Posterior vena cava (tissue), 2 donors: Measurements from ENCODE around the gene QSOX2. TPM values are rescaled to one million over a fixed set of nuclear protein-coding genes. Genes with fewer than 3 reads are reported as not detected.

Experiments used
- DNase-seq: peaks from one replicate; pipeline ENCODE4 v3.0.0-alpha.2; 2020; ENCODE audit warnings: low spot score
- intact Hi-C, 2 donors: fragments of 100-400 bp; cut with DNase I; formaldehyde crosslinking; loops; one replicate each; pipeline versions ENCODE4 v1.14.1 to v1.14.2; 2022 to 2023
- total RNA-seq, 2 donors: library from RNA; stranded (reverse); fragmentation: NEBNext Ultra II Directional; extraction: Animal tissue kit (Norgen Biotek cat#: 25700); gene quantifications; one replicate each; pipeline ENCODE4 v1.2.1, GENCODE V29; 2021
- donor health status: DM: yes; HTN: yes; CAD: no.
- donor health status: DM: yes; HTN: yes; CAD: no.

QSOX2 gene
- total RNA-seq, 2 donors from 2014 or later, result 5.8 to 6.6 TPM

- no peak for DNase-seq
- intact Hi-C loops, result no loop called here
Measured at GRCh38 chr9:136255896-136256890, 10.6 kb upstream of the QSOX2 start.

DNA sequence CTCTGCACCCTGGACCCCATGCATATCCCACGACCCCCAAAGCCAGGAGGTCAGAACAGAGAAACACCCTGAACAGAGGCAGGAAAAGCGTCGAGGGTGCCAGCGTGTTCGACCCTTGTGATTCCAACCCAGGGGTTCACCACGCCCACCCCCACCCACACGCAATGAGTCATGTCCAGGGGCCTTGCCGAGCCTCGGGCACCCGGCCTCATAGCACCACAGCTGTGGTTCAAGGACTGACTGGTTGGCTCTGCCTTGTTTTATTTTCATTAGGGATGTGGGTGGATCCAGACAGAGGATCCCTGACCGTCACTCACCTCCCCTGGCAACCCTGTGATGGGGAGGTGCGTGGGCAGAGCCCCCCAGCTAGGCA is 9.5 kb upstream of the QSOX2 start:
- intact Hi-C loops, result no loop called here
- no peak for DNase-seq

DNA sequence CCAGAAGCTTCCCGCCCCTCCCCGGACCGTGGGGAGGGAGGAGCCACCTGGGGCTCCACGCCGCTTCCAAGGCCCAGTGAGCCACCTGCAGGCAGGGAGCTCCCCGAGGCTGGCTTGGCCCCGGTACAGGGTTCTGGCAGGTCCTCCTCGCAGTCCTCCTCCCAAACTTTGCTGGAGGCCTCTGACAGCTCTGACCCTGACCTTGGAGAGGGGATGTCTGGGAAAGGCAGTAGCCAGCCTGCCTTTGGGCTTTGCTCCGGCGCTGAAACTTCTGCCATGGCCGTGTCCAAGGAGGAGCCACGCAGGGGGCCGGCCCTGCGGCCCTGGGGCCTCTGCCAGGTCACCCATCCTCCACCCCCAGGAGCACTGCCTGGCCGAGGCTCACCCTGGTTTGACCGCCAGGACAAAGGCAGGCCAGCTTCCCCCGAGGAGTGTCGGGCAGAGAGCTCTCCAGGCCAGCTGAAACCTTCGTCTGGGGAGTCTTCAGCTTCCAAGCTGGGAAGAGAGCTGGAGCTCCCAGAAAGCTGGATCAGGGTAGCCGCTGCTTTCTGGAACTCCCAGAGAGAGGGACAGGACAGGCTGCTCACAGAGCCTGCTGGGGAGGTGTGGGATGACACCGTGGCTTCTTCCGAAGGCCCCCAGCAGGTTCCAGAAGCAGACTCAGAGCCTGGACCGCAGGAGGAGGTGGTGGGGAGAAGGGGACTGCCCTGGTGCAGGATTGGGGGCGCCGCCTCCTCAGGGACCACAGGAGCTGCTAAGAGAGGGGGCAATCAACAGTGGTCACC is 9.0 kb upstream of the QSOX2 start:
- no peak for DNase-seq
- intact Hi-C loops, result no loop called here

DNA sequence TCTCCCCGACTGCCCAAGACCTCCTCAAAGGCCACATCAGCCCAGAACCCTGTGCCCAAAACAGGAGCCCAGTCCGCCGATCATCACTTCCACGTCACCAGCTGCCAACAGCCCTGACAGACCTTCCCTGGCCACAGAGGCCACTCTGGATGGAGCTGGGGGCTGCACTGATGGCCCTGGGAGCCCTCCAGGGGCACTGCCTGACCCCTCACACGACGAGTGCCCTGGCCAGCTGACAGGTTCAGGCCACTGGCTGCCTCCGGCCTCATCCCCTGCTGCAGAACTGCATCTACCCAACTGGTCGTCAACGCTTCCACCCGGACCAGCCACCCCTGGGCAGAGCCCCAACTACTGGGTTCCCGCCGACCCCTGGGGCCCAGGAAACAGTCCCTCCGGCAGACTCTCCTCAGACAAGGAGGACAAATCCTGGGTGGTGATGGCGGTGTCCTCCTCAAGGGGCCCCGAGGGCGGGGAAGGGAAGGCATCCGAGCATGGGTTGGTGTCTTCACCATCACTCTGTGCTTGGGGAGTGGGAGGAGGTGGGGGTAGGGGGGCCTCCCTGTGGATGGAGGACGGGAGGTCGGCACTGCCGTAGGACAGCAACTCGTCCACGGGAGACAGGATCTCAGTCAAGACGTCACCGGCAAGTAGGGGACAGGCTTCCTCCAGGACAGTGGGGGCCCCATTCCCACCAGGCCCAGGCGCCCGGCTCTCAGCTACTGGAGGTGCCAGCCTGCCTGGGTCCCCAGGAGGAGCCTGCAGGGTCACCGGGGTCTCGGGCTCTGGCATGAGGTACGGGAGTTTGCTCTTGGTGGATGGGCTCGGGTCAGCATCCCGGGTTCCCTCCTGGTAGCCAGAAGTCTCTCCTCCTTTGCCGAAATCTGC is 7.9 kb upstream of the QSOX2 start:
- DNase-seq, result no peak
- intact Hi-C loops, result no loop called here

- no peak for DNase-seq
- intact Hi-C loops, result no loop called here
Measured at GRCh38 chr9:136252846-136253245, 7.2 kb upstream of the QSOX2 start.

- no peak for DNase-seq
- intact Hi-C loops, result no loop called here
Measured at GRCh38 chr9:136252281-136252680, 6.7 kb upstream of the QSOX2 start.

DNA sequence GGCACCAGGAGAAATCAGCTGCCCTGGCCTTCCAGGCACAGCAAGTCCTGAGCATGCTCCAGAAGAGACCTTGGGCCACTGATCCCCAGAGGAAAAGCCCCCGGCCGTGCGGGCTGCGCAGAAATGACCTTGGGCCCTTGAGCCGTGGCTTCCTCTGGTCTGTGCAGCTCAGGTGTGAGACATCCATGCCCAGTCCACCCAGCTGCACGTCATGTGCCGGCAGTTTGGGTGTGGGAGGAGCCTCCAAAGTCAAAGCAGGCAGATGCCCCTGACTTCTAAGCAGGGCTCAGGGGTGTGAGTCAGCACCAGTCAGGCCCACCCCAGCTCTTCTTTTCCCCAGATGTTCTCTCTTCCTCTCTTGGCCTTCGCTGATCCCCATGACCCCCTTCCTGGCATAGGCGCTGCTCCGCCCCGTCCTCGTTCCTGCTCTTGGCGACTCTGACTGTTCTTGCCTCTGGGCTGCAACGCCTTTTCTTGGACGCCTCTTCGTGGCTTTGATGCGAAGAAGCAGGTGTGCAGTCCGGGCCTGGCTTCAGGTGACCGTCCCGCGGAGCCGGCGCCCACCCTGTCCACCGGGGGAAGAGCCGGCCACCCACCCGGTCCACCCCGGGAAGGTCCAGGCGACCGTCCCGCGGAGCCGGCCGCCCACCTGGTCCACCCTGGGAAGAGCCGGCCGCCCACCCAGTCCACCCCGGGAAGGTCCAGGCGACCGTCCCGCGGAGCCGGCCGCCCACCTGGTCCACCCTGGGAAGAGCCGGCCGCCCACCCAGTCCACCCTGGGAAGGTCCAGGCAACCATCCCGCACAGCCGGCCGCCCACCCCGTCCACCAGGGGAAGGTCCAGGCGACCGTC is 5.9 kb upstream of the QSOX2 start:
- no peak for DNase-seq
- intact Hi-C loops, result no loop called here

GRCh38 chr9:136250676-136251075 is 5.1 kb upstream of the QSOX2 start:
- no peak for DNase-seq
- intact Hi-C loops, result no loop called here

- intact Hi-C loops, result no loop called here
- no peak for DNase-seq
Measured at GRCh38 chr9:136249877-136250559, 4.4 kb upstream of the QSOX2 start.

DNA sequence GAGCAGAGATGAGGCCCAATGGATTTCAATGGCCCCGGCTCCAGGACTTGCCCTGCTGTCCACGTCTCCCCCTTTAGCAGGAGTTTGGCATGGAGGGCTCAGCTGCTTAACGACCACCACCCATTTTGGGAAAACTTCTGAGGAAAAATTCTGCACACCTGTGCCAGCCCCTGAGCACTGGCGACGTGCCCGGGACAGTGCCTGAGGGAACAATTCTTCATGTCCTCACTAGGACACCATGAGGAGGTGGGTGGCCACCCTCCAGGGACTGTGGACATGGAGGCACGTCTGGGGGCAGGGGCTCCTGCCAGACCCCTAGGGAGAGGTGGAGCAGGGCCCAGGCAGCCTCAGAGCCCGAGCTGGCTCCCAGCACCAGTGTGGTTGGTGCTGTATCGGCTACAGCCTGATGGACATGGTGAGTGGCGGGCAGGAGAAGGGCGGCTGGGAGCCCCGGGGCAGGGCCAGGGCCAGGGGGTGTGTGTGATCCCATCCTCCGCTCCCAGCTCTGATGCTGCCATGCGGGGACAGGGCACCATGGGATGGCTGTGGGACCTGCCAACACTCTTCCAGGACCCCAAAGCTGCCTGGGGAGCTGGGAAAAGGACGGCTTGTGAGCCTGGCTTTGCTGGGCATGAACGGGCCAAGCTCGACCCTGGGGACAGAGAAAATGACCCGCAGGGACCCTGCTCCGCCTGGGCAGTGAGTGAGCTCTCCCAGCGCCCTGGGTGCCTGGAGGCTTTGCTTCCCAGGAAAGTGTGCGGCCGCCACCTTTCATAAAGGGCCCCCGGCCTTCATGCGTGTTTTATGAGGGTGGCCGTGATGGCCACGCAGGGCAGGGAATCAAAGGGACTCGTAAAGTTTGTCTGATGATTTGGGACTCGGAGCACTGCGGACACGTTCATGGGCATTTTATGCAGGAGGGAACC is 3.6 kb upstream of the QSOX2 start:
- intact Hi-C loops, result no loop called here
- DNase-seq, result no peak

GRCh38 chr9:136247947-136248637 is 2.5 kb upstream of the QSOX2 start:
- intact Hi-C loops, result no loop called here
- no peak for DNase-seq

DNA sequence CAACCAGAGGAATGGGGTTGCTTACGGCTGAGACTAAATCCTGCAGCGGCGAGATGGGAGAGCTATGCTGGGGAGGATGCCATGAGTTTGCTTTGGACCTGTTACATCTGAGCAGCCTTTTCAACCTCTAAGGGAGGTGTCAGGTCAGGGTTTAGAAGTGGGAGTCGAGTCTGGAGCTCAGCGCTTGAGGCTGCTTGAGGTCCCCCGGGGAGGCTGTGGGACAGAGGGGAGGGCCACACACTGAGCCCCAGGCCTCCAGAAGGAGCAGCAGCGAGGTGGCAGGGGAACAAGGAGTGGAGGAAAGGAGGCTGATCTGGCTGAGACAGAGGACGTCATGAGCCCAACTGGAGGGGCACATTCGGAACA is 1.9 kb upstream of the QSOX2 start:
- intact Hi-C loops, result no loop called here
- no peak for DNase-seq

- no peak for DNase-seq
- intact Hi-C loops, result no loop called here
Measured at GRCh38 chr9:136246849-136247550, 1.4 kb upstream of the QSOX2 start.

- no peak for DNase-seq
- intact Hi-C loops, result no loop called here
Measured at GRCh38 chr9:136244969-136245218, 718 bp downstream of the QSOX2 start.

DNA sequence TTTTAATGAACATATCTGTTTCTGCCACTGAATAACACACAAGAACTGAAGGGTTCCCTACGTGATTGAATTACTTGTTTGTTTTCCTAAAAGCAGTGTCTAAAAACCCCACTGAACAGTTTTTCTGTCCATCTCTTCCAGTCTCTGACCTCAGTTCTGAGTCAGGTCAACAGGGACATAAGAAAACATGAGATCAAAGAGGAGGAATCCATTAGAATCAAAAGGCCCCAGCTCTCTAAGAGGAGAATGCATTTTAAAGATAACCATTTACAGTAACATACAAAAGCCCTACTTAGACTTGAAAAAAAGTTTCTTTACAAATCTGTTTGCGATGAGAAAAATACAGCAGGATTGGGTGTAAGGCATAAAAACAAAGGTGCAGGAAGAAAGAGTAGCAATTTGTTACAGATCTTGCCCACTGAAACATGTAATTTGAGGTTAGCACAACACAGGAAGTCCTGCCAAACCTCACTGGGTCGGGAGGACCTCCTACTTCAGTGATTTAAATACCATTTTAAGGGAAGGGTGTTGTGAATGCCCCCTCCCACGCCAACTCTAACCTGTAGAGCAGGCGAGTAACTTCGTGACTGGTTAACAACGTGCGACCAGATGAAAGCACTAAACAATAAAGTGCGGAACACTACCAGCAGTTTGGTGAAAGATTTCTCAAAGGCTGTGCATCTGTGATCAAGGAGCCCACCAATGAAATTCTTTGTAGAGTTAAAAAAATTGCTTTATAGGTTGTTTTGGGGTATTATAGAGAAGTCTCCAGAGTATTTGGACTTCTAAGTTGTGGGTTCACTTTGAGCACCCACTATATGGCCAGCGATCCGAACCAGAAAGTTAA is 1.3 kb downstream of the QSOX2 start:
- intact Hi-C loops, result no loop called here
- no peak for DNase-seq
